ENCODE results near the gene NTN1.
A peak's percentile ranks its signal among the peaks of the same experiment; 100 is the strongest.
"Not testable (repeated sequence)": the region's sequence is repeated elsewhere in the genome, so short reads cannot be mapped to it uniquely, and the experiment has no call there.

Gene NTN1

GRCh38 chr17:9094193-9094592, 72.9 kb downstream of the NTN1 start:
- no peak for DNase-seq

GRCh38 chr17:9095390-9095789, 74.1 kb downstream of the NTN1 start:
- DNase-seq, result no peak

- DNase-seq, result no peak
Observed at GRCh38 chr17:9098242-9098825, 77.0 kb downstream of the NTN1 start.

- no peak for DNase-seq
Observed at GRCh38 chr17:9101356-9101755, 80.0 kb downstream of the NTN1 start.

- DNase-seq, result not testable (repeated sequence)
Observed at GRCh38 chr17:9103193-9103592, 81.9 kb downstream of the NTN1 start.

GRCh38 chr17:9104370-9105041, 83.2 kb downstream of the NTN1 start:
- DNase-seq, result no peak

GRCh38 chr17:9105068-9105868, 84.0 kb downstream of the NTN1 start:
- no peak for DNase-seq

GRCh38 chr17:9106278-9106677, 85.0 kb downstream of the NTN1 start:
- DNase-seq, result not testable (repeated sequence)

GRCh38 chr17:9107527-9107926, 86.2 kb downstream of the NTN1 start:
- no peak for DNase-seq

GRCh38 chr17:9108146-9108545, 86.8 kb downstream of the NTN1 start:
- DNase-seq, result no peak

- no peak for DNase-seq
Observed at GRCh38 chr17:9109933-9110332, 88.6 kb downstream of the NTN1 start.

GRCh38 chr17:9110501-9110900, 89.2 kb downstream of the NTN1 start:
- no peak for DNase-seq

- DNase-seq, result peak; percentile 77
Observed at GRCh38 chr17:9115214-9116191, 94.2 kb downstream of the NTN1 start.

- DNase-seq, result no peak
Observed at GRCh38 chr17:9116311-9116835, 95.1 kb downstream of the NTN1 start.

- no peak for DNase-seq
Observed at GRCh38 chr17:9116861-9117568, 95.7 kb downstream of the NTN1 start.

GRCh38 chr17:9120471-9120870, 99.2 kb downstream of the NTN1 start:
- no peak for DNase-seq

GRCh38 chr17:9121186-9121820, 100.0 kb downstream of the NTN1 start:
- DNase-seq, result no peak

GRCh38 chr17:9123594-9124553, 102.6 kb downstream of the NTN1 start:
- no peak for DNase-seq

- DNase-seq, result no peak
Observed at GRCh38 chr17:9124554-9124935, 103.2 kb downstream of the NTN1 start.

- no peak for DNase-seq
Observed at GRCh38 chr17:9125722-9126121, 104.4 kb downstream of the NTN1 start.
